ENCODE data around the gene ELMO1.

- no peak for TF ChIP-seq POLR2A (IDR thresholded peaks at IDR 0.05; ENCODE audit: low read length)
- no peak for TF ChIP-seq GATA1 (IDR thresholded peaks at IDR 0.05; ENCODE audit: low read depth, low read length)
These were observed 162.2 kb downstream of the ELMO1 start for GRCh38 chr7:37286454-37286832.
